ENCODE results near the gene FOXP1.

Gene FOXP1

DNA sequence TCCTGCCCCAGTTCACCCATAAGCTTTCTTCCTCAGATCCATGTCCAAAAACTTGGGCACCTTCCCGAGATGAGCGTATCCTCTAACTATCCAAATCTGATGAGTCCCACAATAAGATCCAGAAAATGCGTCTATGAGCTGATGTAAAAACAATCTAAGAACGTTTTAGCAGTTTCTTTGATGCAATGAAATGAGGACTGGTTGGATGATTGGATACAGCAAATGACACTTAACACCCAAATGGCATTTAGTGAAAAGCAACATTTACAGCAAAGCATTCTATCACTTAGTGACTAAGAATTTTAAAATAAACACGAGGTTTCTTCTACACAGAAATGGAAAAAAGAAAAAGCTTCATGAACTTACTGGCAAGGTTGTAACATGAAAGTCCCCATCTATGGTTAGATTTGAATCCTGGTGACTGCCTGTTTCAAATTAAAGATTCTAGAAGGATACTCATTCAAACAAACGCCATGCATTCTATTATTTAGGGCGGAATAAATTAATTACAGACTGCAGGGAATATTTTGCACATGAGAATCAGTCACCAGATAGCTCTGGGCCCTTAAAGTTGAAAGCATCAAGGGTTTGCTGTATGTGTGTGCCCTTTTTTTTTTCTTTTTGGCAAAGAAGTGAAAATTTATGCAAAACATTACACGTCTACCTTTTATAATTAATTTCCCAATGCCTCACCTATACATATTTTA is 598.6 kb downstream of the FOXP1 start:
- DNase-seq (ENCODE audit: low read depth in 2 of 2): no peak
- TF ChIP-seq CTCF (IDR thresholded peaks at IDR 0.05; ENCODE audit: low read depth, low read length): no peak
- no peak overlapping the region for H3K4me3 ChIP-seq (replicated peaks in 1 of 2; ENCODE audit: low read depth in 2 of 2, low read length in 2 of 2)

DNA sequence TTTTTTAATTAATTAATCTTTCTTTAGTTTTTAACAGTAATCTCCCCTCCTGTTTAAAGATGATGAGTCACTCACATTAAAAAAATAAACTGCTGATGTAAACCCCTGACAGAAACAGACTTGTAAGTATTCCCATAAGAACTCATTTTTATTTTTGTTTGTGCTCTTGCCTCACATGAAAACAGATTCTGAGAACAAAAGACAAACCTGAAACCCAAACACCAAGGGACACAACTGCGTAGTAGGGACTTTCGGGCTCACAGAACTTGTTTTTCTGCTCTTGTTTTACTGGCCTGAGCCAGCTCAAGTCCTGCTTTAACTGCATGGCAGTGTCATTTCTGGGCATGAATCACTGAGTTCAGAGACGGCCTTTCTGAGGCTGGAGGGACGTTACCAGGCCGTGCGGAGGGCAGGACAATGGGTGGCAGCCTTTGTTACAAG is 600.8 kb downstream of the FOXP1 start:
- TF ChIP-seq CTCF (IDR thresholded peaks at IDR 0.05; ENCODE audit: low read depth, low read length): no peak
- peak; percentile 76 to 94 for DNase-seq (ENCODE audit: low read depth in 2 of 2)
- peak overlapping the region in 1 of 2 donors; percentile 6 for H3K4me3 ChIP-seq (replicated peaks in 1 of 2; ENCODE audit: low read depth in 2 of 2, low read length in 2 of 2)

DNA sequence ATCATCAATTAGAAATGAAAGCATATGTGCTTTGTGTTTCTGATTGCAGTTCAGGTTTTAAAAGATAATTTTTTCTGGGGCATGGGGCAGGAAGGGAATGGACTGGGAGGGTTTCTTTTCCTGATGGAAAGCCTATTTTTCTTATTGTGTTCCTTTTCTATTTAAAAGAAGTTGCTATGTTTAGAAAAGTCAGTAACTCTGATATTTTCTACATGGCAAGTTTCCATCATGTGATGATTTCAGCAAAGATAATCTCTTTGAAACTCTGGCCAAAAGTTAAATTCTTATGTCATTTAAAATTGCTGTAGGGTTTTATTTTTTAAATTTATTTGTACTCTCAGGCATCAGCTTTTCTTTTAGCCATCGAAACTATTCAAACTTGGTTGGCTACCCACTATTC is 601.2 kb downstream of the FOXP1 start:
- H3K4me3 ChIP-seq (replicated peaks in 1 of 2; ENCODE audit: low read depth in 2 of 2, low read length in 2 of 2): no peak overlapping the region
- DNase-seq (ENCODE audit: low read depth in 2 of 2): peak in 1 of 2 donors; percentile 49
- no peak for TF ChIP-seq CTCF (IDR thresholded peaks at IDR 0.05; ENCODE audit: low read depth, low read length)

- H3K4me3 ChIP-seq (replicated peaks in 1 of 2; ENCODE audit: low read depth in 2 of 2, low read length in 2 of 2): no peak overlapping the region
- no peak for TF ChIP-seq CTCF (IDR thresholded peaks at IDR 0.05; ENCODE audit: low read depth, low read length)
- DNase-seq (ENCODE audit: low read depth in 2 of 2): no peak
Observed at GRCh38 chr3:70981231-70981880, 602.2 kb downstream of the FOXP1 start.

- H3K4me3 ChIP-seq (replicated peaks in 1 of 2; ENCODE audit: low read depth in 2 of 2, low read length in 2 of 2): no peak overlapping the region
- TF ChIP-seq CTCF (IDR thresholded peaks at IDR 0.05; ENCODE audit: low read depth, low read length): no peak
- DNase-seq (ENCODE audit: low read depth in 2 of 2): peak in 1 of 2 donors; percentile 17
Observed at GRCh38 chr3:70980646-70981170, 602.8 kb downstream of the FOXP1 start.

DNA sequence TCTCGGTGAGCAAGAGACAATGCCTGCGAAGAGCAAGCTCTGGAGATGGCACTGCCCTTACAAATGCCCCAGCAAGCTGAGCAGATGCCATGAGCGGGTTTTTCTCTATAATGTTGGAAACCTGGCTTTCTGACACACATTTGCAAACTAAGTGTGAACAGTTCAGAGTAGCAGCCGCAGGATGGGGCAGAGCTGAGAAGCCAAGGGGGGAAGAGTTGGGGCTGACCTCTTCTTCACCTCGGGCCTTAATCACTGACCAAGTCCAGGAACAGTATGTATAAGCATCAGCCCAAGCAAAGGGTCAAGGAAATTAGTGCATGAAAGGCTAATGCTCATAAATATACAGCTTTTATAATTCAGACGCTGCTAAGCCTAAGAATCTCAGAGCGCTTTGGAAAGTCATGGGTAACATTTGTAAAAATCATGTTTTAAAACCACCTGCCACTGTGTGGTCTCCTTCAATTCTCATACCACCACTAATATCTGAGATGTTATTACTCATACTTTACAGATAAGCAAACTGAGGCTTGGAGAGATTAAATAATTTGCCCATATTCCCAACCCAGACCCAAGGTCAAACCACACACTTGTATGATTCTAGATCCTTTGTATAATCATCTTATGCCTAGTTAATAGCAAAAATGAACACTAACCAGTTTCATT is 603.4 kb downstream of the FOXP1 start:
- H3K4me3 ChIP-seq (replicated peaks in 1 of 2; ENCODE audit: low read depth in 2 of 2, low read length in 2 of 2): no peak overlapping the region
- TF ChIP-seq CTCF (IDR thresholded peaks at IDR 0.05; ENCODE audit: low read depth, low read length): no peak
- no peak for DNase-seq (ENCODE audit: low read depth in 2 of 2)

All from cardiac fibroblast (primary cell).